ENCODE measurements around the gene SGSM2. TPM values are rescaled to one million over a fixed set of nuclear protein-coding genes. Genes with fewer than 3 reads are reported as not detected.

SGSM2 gene
- total and polyA plus RNA-seq, 2 of the 8 experiments (the other 6 are each of a cell fraction or from before 2014, with no cell fraction given), result 44.5 to 77.7 TPM

DNA sequence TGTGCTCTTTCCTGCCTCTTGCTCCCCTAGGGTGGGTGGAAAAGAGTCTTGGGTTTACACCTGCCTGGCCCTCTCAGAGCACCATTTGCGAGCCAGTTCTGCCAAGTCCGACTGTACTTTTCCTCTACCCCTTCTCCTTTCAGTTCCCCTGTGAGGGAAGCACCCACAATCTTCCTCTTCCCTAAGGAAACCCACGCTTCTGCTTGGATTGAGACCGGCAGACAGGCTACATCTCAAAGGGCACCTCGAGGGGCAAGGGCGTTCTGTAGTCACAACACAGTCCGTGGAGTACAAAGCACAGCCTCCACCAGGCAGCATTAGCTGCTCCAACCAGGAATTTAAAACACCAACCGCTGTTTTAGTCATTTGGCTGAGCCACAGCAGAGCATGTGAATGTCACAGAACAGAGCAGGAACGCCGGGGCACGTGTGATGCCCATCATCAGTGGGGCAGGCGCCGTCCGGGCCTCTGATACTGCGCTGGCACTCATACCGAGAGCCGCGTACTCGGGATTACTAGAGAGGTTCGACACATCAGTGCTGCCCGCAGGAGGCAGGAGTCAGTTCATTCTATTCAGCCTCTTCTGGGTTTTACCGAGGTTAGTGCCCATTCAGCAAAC is 77.3 kb downstream of the SGSM2 start:
- no peak overlapping the region for H3K4me2 ChIP-seq (ENCODE audit: insufficient read depth in 1 of 2, low read depth in 2 of 2, low read length in 2 of 2)
- H3K36me3 ChIP-seq (ENCODE audit: control insufficient read depth in 2 of 4, insufficient read depth in 4 of 4, low read length in 3 of 4), result peaks cover 4 to 23% (median 13%) of the 10 kb centered on the region in 4 experiments; a peak in 5 of 8 replicates
- no peak overlapping the region for H2BK15ac ChIP-seq (ENCODE audit: low read length)
- no peak overlapping the region for H3K9ac ChIP-seq (replicated peaks in 1 of 4; ENCODE audit: extremely low read depth in 1 of 4, low read depth in 3 of 4, low read length in 3 of 4)
- H3K9me3 ChIP-seq (ENCODE audit: insufficient read depth in 2 of 2, low read depth in 1 of 2, low read length in 1 of 2), result no peaks in the 10 kb centered on the region
- no peak overlapping the region for H2BK12ac ChIP-seq (ENCODE audit: low read depth, low read length)
- no peak for DNase-seq (ENCODE audit: low read depth in 1 of 2, low spot score in 2 of 2)
- no peak overlapping the region for H4K5ac ChIP-seq (ENCODE audit: insufficient read length, low read depth, low read length)
- no peak overlapping the region for H4K91ac ChIP-seq (replicated peaks; ENCODE audit: insufficient read length, low read length)
- H3K56ac ChIP-seq (replicated peaks; ENCODE audit: insufficient read length, low read depth, low read length), result no peak overlapping the region
- no peak overlapping the region for H3K4ac ChIP-seq (replicated peaks; ENCODE audit: insufficient read length, low read depth, low read length)
- no peak overlapping the region for H2BK5ac ChIP-seq (ENCODE audit: low read depth, low read length)
- TF ChIP-seq CREB1 (IDR thresholded peaks at IDR 0.05), result no peak
- no peak for TF ChIP-seq BRCA1 (IDR thresholded peaks at IDR 0.05; ENCODE audit: low read depth, low read length)
- TF ChIP-seq POU5F1 (IDR thresholded peaks at IDR 0.05; ENCODE audit: low read depth, low read length), result no peak
- TF ChIP-seq MAX (IDR thresholded peaks at IDR 0.05), result no peak
- CTCF ChIA-PET (ENCODE audit: partially characterized antibody), result interaction anchor here (1.0 to 8.8 kb wide), 6 partner anchors 12 to 45 kb away, joined by 3 to 216 read pairs (median 17); partner anchors contain the start of gene MNT
- H3K27me3 ChIP-seq (replicated peaks in 1 of 4; ENCODE audit: control insufficient read depth in 3 of 4, extremely low read depth in 1 of 4, insufficient read depth in 3 of 4, low read length in 3 of 4), result no peaks in the 10 kb centered on the region
- H3K23me2 ChIP-seq (ENCODE audit: low read depth, low read length), result 0 out of 2 replicates have a peak, but pooled peaks cover 3% of the 10 kb centered on the region
- H3K79me1 ChIP-seq (ENCODE audit: low read depth, low read length), result 0 out of 2 replicates have a peak, but pooled peaks cover 3% of the 10 kb centered on the region
- 96% methylated on average over 22 of the region's 22 CpGs; no CpG with 5 or more reads in 1 of the 2 experiments for whole genome bisulfite sequencing, 2 experiments (ENCODE audit: extremely low coverage in 1 of 2, insufficient coverage in 1 of 2, insufficient read length in 1 of 2, insufficient replicate concordance in 2 of 2, low coverage in 1 of 2, low lambda C conversion rate in 2 of 2, missing lambda C conversion rate in 1 of 2)
- H3K79me2 ChIP-seq (ENCODE audit: control insufficient read depth in 1 of 2, insufficient read depth in 2 of 2, low read length in 2 of 2), result no peaks in the 10 kb centered on the region
- no peak overlapping the region for H3K23ac ChIP-seq (ENCODE audit: insufficient read length)
- no peak overlapping the region for H2BK20ac ChIP-seq (ENCODE audit: low read length)
- POLR2A ChIA-PET (ENCODE audit: partially characterized antibody), result interaction anchor here (1.2 to 2.2 kb wide), 2 partner anchors 12 to 13 kb away, joined by 4 to 7 read pairs; no protein-coding TSS in a partner anchor
- peaks cover 5% of the 10 kb centered on the region in 2 experiments for H4K20me1 ChIP-seq (replicated peaks in 1 of 2; ENCODE audit: control insufficient read depth in 1 of 2, insufficient read depth in 2 of 2, low read length in 2 of 2)
- no peak overlapping the region for H4K8ac ChIP-seq (ENCODE audit: extremely low read depth, insufficient read depth, low read length)
- no peak overlapping the region for H3K18ac ChIP-seq (ENCODE audit: extremely low read depth, low read length)
- no peak overlapping the region for H2AFZ ChIP-seq (ENCODE audit: low read length)
- H3K27ac ChIP-seq (ENCODE audit: low read depth, low read length), result no peak overlapping the region
- no peaks in the 10 kb centered on the region for H3K4me1 ChIP-seq (replicated peaks in 1 of 4; ENCODE audit: control insufficient read depth in 3 of 4, insufficient read depth in 4 of 4, low read length in 3 of 4)
- H2BK120ac ChIP-seq (replicated peaks; ENCODE audit: low read depth, low read length), result no peak overlapping the region
- H3K4me3 ChIP-seq (ENCODE audit: extremely low read depth in 1 of 4, insufficient read depth in 2 of 4, low read depth in 3 of 4, low read length in 4 of 4), result no peak overlapping the region
- no peak overlapping the region for H3K14ac ChIP-seq (ENCODE audit: insufficient read length)
- no peak overlapping the region; the same call in 1 of the 2 replicates for H2AK5ac ChIP-seq (ENCODE audit: low read depth, low read length)
- FAIRE-seq, result no peak

All from H1 (cell line).